Measurements from ENCODE around the gene KRTAP10-2. TPM values are rescaled to one million over a fixed set of nuclear protein-coding genes. Genes with fewer than 3 reads are reported as not detected.

The KRTAP10-2 gene
- total RNA-seq, 1 experiment from 2014 or later, result not detected

DNA sequence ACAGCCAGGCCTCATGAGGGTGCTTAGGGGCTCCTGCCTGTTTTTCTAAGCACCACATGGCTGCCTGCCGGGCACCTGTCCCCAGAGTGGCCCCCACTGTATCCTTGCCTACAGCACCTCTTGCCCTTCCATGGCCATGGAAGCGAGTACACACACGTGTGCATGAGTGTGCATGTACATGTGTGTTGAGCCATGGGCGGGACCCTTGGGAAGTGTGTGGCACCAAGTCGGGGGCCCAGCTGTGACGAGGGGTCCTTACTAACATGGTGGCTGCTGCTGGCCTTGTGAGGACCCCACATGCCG is 37.1 kb downstream of the KRTAP10-2 start:
- ChIA-PET POLR2A (no interaction called here), CTCF (interaction anchor here (0.5 to 1.2 kb wide), 3 partner anchors 9 to 691 kb away, joined by 3 read pairs; no protein-coding TSS in a partner anchor)
- no TSS peak for BruUV-seq (replicated peaks)
- intact Hi-C loops (cut with micrococcal nuclease), result loop anchor here (5.0 kb wide), 1 partner anchor 413 kb away; no protein-coding TSS in a partner anchor
- no peak for DNase-seq (ENCODE audit: unreplicated experiment)
- H3K36me3 Mint-ChIP-seq (ENCODE audit: insufficient read depth, unreplicated experiment), result no peaks in the 10 kb centered on the region
- H3K27ac Mint-ChIP-seq (ENCODE audit: low read depth, unreplicated experiment), result no peak overlapping the region
- H3K4me1 Mint-ChIP-seq (ENCODE audit: insufficient read depth, unreplicated experiment), result peaks cover 6% of the 10 kb centered on the region
- H3K4me3 Mint-ChIP-seq (ENCODE audit: unreplicated experiment), result no peak overlapping the region
- TF ChIP-seq, protein P1, sequence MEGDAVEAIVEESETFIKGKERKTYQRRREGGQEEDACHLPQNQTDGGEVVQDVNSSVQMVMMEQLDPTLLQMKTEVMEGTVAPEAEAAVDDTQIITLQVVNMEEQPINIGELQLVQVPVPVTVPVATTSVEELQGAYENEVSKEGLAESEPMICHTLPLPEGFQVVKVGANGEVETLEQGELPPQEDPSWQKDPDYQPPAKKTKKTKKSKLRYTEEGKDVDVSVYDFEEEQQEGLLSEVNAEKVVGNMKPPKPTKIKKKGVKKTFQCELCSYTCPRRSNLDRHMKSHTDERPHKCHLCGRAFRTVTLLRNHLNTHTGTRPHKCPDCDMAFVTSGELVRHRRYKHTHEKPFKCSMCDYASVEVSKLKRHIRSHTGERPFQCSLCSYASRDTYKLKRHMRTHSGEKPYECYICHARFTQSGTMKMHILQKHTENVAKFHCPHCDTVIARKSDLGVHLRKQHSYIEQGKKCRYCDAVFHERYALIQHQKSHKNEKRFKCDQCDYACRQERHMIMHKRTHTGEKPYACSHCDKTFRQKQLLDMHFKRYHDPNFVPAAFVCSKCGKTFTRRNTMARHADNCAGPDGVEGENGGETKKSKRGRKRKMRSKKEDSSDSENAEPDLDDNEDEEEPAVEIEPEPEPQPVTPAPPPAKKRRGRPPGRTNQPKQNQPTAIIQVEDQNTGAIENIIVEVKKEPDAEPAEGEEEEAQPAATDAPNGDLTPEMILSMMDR (IDR thresholded peaks at IDR 0.05; ENCODE audit: unreplicated experiment), result no peak
- H3K27me3 Mint-ChIP-seq (ENCODE audit: insufficient read depth, unreplicated experiment), result peaks cover 26% of the 10 kb centered on the region
- no peaks in the 10 kb centered on the region for H3K9me3 Mint-ChIP-seq (ENCODE audit: unreplicated experiment)

DNA sequence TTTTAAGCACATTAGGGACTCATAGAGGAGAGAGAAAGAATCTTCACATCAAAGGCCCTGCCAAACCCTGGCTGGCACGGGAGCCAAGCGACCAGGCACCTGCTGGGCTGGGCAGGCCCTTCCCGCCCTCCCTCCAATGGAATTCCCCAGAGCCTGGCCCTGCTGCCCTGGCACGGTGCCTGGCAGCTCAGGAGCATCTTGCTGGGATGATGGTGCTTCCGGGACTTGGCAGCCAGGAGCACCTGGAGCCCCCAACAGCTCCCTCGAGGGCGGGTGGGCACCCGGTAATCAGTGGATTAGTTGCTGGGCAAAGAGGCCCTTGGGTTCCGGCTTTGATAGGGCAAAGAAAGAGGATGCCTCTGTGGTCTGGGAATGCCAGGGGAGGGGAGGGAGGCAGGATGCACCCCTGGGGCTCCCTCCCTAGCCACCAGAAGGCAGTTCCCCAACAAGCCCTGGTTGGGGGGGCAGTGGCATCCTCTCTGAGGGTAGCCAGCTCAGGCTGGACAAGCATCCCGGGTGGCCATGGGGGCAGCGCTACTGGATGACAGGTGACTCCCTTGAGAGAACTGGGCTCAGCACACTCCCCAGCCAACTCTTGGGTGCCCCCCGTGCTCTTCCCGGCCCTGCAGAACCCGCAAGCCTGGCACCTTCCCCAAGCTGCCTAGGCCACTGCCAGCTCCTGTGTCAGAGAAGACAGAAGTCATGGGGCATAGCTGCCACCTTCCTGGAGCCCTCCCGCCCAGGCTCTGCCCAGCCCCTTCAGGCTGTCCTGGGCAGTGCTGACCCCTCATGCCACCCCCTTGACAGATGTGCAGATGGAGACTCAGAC is 37.7 kb downstream of the KRTAP10-2 start:
- Mint-ChIP-seq H3K36me3 (ENCODE audit: insufficient read depth, unreplicated experiment) (no peaks in the 10 kb centered on the region), H3K27ac (ENCODE audit: low read depth, unreplicated experiment) (no peak overlapping the region), H3K4me1 (ENCODE audit: insufficient read depth, unreplicated experiment) (peaks cover 6% of the 10 kb centered on the region), H3K27me3 (ENCODE audit: insufficient read depth, unreplicated experiment) (peaks cover 23% of the 10 kb centered on the region), H3K9me3 (ENCODE audit: unreplicated experiment) (no peaks in the 10 kb centered on the region), H3K4me3 (ENCODE audit: unreplicated experiment) (no peak overlapping the region)
- no TSS peak for BruUV-seq (replicated peaks)
- CTCF ChIA-PET, result interaction anchor here (0.6 to 1.3 kb wide), 3 partner anchors 9 to 280 kb away, joined by 3 to 6 read pairs (median 3); no protein-coding TSS in a partner anchor
- TF ChIP-seq, protein P1 (IDR thresholded peaks at IDR 0.05; ENCODE audit: unreplicated experiment), result no peak
- POLR2A ChIA-PET, result no interaction called here
- DNase-seq (ENCODE audit: unreplicated experiment), result peak; percentile 30
- intact Hi-C loops (cut with micrococcal nuclease), result loop anchor here (5.0 kb wide), 1 partner anchor 414 kb away; no protein-coding TSS in a partner anchor

DNA sequence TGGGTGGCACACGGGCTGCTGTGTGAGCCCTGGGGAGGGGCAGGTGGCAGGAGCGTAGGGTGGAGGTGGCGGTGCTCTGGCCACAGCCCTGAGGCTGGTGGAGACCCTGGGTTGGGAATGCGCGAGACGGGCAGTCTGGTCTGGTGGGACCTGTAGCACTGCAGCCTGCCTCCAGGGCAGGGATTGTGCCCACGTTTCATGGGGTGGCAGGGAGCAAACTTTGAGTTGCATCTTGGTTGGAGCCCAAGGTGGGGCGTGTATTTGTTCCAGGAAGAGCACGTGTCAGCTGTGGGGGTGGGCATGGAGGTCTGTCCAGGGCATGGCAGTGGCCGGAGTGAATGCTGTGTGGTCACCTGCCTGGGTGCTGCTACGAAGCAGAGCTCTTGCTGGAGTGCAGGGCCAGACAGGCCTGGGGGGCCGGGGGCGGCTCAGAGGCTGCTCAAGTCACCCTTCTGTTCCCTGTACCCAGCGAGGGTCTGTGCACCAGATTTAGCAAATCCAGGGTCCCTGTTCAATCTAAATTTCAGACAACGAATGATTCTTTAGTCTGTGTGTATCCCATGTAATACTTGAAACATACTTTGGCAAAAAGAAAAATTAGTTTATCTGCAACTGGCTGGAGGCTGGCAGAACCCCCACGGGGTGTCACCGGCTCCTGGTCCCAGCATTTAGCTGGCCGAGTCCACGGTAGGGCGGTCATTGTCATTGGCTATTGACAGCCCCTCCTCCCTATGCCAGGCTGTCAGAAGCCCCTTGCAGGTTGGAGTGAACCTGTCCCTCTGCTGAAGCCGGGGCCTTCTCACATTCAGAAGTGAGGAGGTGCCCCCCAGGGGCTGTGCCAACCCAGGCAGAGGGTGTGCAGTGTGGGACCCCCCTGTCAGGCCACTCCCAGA is 38.6 kb downstream of the KRTAP10-2 start:
- Mint-ChIP-seq H3K27ac (ENCODE audit: low read depth, unreplicated experiment) (no peak overlapping the region), H3K4me1 (ENCODE audit: insufficient read depth, unreplicated experiment) (peaks cover 6% of the 10 kb centered on the region), H3K36me3 (ENCODE audit: insufficient read depth, unreplicated experiment) (no peaks in the 10 kb centered on the region), H3K27me3 (ENCODE audit: insufficient read depth, unreplicated experiment) (peaks cover 23% of the 10 kb centered on the region), H3K9me3 (ENCODE audit: unreplicated experiment) (no peaks in the 10 kb centered on the region), H3K4me3 (ENCODE audit: unreplicated experiment) (no peak overlapping the region)
- DNase-seq (ENCODE audit: unreplicated experiment), result no peak
- intact Hi-C loops (cut with micrococcal nuclease), result loop anchor here (5.0 kb wide), 1 partner anchor 415 kb away; no protein-coding TSS in a partner anchor
- TF ChIP-seq, protein P1 (IDR thresholded peaks at IDR 0.05; ENCODE audit: unreplicated experiment), result no peak
- no TSS peak for BruUV-seq (replicated peaks)
- ChIA-PET POLR2A (no interaction called here), CTCF (interaction anchor here (1.0 to 4.4 kb wide), 5 partner anchors 36 to 281 kb away, joined by 3 to 32 read pairs (median 4); no protein-coding TSS in a partner anchor)

DNA sequence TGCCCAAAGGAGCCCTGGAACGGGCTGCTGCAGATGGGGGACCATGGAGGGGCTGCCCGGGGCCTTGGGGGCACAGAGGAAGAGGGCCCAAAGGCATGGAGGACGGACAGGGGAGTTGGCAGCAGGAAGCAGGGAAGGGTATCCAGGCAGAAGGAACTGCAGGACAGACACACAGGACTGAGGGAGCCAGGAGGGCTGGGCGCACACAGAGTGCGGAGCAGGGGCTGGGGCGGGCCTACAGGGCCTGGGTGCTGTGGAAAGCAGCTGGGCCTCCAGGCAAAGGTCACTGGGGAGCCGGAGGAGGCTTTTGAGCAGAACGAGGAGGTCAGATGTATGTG is 39.4 kb downstream of the KRTAP10-2 start:
- Mint-ChIP-seq H3K4me3 (ENCODE audit: unreplicated experiment) (no peak overlapping the region), H3K36me3 (ENCODE audit: insufficient read depth, unreplicated experiment) (no peaks in the 10 kb centered on the region), H3K9me3 (ENCODE audit: unreplicated experiment) (no peaks in the 10 kb centered on the region), H3K27me3 (ENCODE audit: insufficient read depth, unreplicated experiment) (peaks cover 23% of the 10 kb centered on the region), H3K27ac (ENCODE audit: low read depth, unreplicated experiment) (no peak overlapping the region), H3K4me1 (ENCODE audit: insufficient read depth, unreplicated experiment) (peaks cover 6% of the 10 kb centered on the region)
- no TSS peak for BruUV-seq (replicated peaks)
- intact Hi-C loops (cut with micrococcal nuclease), result loop anchor here (5.0 kb wide), 1 partner anchor 415 kb away; no protein-coding TSS in a partner anchor
- ChIA-PET POLR2A (no interaction called here), CTCF (interaction anchor here (0.6 to 4.4 kb wide), 5 partner anchors 9 to 282 kb away, joined by 3 to 60 read pairs (median 12); no protein-coding TSS in a partner anchor)
- TF ChIP-seq, protein P1 (IDR thresholded peaks at IDR 0.05; ENCODE audit: unreplicated experiment), result no peak
- no peak for DNase-seq (ENCODE audit: unreplicated experiment)
